Kasumi-1 (cell line): ENCODE data around the gene DLG5.

Experiments used
- DNase-seq, 2 experiments: peaks; one replicate each; lab custom pipeline; 2025; lab: John Stamatoyannopoulos, UW

Gene DLG5

GRCh38 chr10:77949167-77949566 lies 22.6 kb upstream of the DLG5 start:
- DNase-seq = peak; percentile 79 to 81

GRCh38 chr10:77946084-77946483 lies 19.5 kb upstream of the DLG5 start:
- no peak for DNase-seq

GRCh38 chr10:77944519-77944918 lies 18.0 kb upstream of the DLG5 start:
- DNase-seq = no peak

- peak; percentile 31 to 46 for DNase-seq
Observed at GRCh38 chr10:77943121-77943901, 16.8 kb upstream of the DLG5 start.

- no peak for DNase-seq
Observed at GRCh38 chr10:77941790-77942189, 15.2 kb upstream of the DLG5 start.

GRCh38 chr10:77940627-77941026 lies 14.1 kb upstream of the DLG5 start:
- DNase-seq = no peak

- no peak for DNase-seq
Observed at GRCh38 chr10:77940225-77940624, 13.7 kb upstream of the DLG5 start.

- DNase-seq = no peak
Observed at GRCh38 chr10:77939561-77940001, 13.0 kb upstream of the DLG5 start.

GRCh38 chr10:77936697-77937567 lies 10.4 kb upstream of the DLG5 start:
- DNase-seq = peak; percentile 79

- DNase-seq = peak; percentile 6 to 63
Observed at GRCh38 chr10:77932016-77932715, 5.6 kb upstream of the DLG5 start.

- DNase-seq = peak in 1 of 2 experiments; percentile 29
Observed at GRCh38 chr10:77927402-77928246, 1.1 kb upstream of the DLG5 start.

- DNase-seq = peak in 1 of 2 experiments; percentile 26
Observed at GRCh38 chr10:77925795-77926565, 575 bp downstream of the DLG5 start.

- peak in 1 of 2 experiments; percentile 46 for DNase-seq
Observed at GRCh38 chr10:77925410-77925794, 1.2 kb downstream of the DLG5 start.

GRCh38 chr10:77922566-77923179 lies 3.9 kb downstream of the DLG5 start:
- DNase-seq = no peak

GRCh38 chr10:77922055-77922454 lies 4.5 kb downstream of the DLG5 start:
- DNase-seq = no peak

- DNase-seq = no peak
Observed at GRCh38 chr10:77921395-77921794, 5.2 kb downstream of the DLG5 start.

- DNase-seq = no peak
Observed at GRCh38 chr10:77920495-77920894, 6.1 kb downstream of the DLG5 start.

- no peak for DNase-seq
Observed at GRCh38 chr10:77919713-77920108, 6.8 kb downstream of the DLG5 start.

- no peak for DNase-seq
Observed at GRCh38 chr10:77915319-77916105, 11.0 kb downstream of the DLG5 start.
